Measurements from ENCODE around the gene SERPINA3. TPM values are rescaled to one million over a fixed set of nuclear protein-coding genes. Genes with fewer than 3 reads are reported as not detected.

SERPINA3 gene
- total RNA-seq, 1 donor from 2014 or later = not detected

DNA sequence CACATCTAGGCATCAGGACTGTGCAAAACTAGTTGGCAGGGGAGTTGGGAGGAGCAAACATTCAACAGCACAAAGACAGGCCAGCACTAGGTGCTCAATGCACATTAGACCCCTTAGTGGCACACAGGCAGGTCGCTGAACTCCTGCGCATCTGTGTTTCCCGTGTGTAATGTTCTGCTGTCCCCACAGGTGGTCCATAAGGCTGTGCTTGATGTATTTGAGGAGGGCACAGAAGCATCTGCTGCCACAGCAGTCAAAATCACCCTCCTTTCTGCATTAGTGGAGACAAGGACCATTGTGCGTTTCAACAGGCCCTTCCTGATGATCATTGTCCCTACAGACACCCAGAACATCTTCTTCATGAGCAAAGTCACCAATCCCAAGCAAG lies 11.2 kb downstream of the SERPINA3 start:
- no peaks in the 10 kb centered on the region for H3K4me1 Mint-ChIP-seq
- TF ChIP-seq, protein P1, sequence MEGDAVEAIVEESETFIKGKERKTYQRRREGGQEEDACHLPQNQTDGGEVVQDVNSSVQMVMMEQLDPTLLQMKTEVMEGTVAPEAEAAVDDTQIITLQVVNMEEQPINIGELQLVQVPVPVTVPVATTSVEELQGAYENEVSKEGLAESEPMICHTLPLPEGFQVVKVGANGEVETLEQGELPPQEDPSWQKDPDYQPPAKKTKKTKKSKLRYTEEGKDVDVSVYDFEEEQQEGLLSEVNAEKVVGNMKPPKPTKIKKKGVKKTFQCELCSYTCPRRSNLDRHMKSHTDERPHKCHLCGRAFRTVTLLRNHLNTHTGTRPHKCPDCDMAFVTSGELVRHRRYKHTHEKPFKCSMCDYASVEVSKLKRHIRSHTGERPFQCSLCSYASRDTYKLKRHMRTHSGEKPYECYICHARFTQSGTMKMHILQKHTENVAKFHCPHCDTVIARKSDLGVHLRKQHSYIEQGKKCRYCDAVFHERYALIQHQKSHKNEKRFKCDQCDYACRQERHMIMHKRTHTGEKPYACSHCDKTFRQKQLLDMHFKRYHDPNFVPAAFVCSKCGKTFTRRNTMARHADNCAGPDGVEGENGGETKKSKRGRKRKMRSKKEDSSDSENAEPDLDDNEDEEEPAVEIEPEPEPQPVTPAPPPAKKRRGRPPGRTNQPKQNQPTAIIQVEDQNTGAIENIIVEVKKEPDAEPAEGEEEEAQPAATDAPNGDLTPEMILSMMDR (conservative IDR thresholded peaks at IDR 0.05) = no peak
- H3K27ac Mint-ChIP-seq (ENCODE audit: unreplicated experiment) = no peak overlapping the region
- H3K4me3 Mint-ChIP-seq = no peak overlapping the region
- H3K9me3 Mint-ChIP-seq = peaks cover 7% of the 10 kb centered on the region
- peaks cover 16% of the 10 kb centered on the region for H3K27me3 Mint-ChIP-seq (ENCODE audit: low read depth)
- DNase-seq (ENCODE audit: low read depth, low spot score) = no peak
- peaks cover 4% of the 10 kb centered on the region for H3K36me3 Mint-ChIP-seq (ENCODE audit: low read depth)

DNA sequence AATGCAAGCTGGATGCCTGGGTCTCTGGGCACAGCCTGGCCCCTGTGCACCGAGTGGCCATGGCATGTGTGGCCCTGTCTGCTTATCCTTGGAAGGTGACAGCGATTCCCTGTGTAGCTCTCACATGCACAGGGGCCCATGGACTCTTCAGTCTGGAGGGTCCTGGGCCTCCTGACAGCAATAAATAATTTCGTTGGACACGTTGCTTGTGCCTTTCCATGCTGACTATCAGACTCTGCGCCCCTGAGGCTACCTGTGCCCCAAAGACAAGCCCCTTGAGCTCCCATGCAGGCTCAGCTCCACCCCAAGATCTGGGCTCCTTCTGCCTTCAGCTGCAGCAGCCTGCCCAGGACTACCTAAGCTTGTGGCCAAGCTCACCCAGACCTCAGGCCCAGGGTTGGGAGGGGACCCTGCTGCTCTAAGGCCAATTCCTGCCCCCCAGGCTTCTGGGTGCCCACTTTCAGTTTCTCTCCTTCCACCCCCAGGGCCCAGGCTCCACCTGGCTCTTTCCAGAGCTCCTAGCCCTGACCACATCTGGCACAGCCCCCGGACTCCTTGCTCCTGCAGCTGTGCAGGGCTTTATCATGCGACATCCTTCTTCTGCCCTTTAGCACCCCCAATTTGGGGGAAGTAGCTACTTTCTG lies 11.8 kb downstream of the SERPINA3 start:
- TF ChIP-seq, protein P1 (conservative IDR thresholded peaks at IDR 0.05) = no peak
- Mint-ChIP-seq H3K4me1 (no peaks in the 10 kb centered on the region), H3K9me3 (peaks cover 2% of the 10 kb centered on the region), H3K36me3 (ENCODE audit: low read depth) (no peaks in the 10 kb centered on the region), H3K27me3 (ENCODE audit: low read depth) (peaks cover 16% of the 10 kb centered on the region), H3K27ac (ENCODE audit: unreplicated experiment) (no peak overlapping the region), H3K4me3 (no peak overlapping the region)
- DNase-seq (ENCODE audit: low read depth, low spot score) = no peak

DNA sequence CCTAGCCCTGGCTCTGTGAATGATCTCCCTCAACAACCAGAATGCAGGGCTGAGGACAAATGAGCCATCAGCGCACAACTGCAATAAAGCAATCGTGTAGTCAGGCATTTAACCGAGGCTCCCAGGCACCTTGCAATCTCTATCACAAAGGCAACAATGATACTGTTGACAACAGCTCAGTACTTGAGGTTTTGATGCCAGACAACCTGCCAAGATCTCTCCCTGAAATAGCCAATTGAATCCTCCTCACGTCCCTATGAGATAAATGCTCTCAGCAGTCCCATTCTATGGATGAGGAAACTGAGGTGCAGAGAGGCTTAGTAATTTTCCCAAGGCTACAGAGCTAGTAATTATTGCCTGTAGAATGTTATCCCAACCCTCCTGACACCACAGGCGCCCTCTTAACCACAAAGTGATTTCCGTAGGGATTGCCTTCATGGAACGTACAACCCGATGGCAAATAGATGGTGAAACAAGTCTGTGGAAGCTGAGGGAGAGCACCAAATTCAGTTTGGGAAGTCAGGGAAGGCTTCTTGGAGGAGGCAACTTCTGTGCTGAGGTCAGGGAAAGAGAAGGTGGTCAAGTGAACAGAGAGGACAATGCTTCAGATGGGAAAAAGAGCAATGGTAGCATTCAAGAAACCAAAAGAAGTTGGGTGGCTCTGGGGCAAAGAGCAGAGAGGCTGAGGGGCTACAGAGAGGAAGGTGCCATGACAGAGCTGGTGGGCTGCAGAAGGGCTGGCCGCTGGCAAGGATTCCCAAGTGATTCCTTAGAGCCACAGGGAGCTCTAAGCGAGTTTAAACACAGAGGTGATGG lies 12.6 kb downstream of the SERPINA3 start:
- Mint-ChIP-seq H3K36me3 (ENCODE audit: low read depth) (no peaks in the 10 kb centered on the region), H3K27me3 (ENCODE audit: low read depth) (peaks cover 23% of the 10 kb centered on the region), H3K4me3 (no peak overlapping the region), H3K4me1 (no peaks in the 10 kb centered on the region), H3K27ac (ENCODE audit: unreplicated experiment) (no peak overlapping the region), H3K9me3 (peaks cover 5% of the 10 kb centered on the region)
- TF ChIP-seq, protein P1 (conservative IDR thresholded peaks at IDR 0.05) = no peak
- no peak for DNase-seq (ENCODE audit: low read depth, low spot score)

DNA sequence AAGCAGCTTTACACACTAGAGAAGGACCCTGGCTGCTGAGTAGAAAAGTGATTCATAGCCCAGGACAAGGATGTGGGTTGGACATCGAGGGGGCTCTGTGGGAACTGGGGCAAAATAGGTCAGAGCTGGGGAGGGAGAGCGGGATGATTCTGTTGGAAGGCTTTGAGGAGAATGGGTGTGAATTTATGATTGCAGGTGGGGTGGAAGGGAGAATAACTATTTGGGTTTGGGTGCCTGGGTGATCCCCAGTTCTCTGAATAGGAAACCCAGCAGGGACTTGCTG lies 13.1 kb downstream of the SERPINA3 start:
- TF ChIP-seq, protein P1 (conservative IDR thresholded peaks at IDR 0.05) = no peak
- no peak overlapping the region for H3K4me3 Mint-ChIP-seq

DNA sequence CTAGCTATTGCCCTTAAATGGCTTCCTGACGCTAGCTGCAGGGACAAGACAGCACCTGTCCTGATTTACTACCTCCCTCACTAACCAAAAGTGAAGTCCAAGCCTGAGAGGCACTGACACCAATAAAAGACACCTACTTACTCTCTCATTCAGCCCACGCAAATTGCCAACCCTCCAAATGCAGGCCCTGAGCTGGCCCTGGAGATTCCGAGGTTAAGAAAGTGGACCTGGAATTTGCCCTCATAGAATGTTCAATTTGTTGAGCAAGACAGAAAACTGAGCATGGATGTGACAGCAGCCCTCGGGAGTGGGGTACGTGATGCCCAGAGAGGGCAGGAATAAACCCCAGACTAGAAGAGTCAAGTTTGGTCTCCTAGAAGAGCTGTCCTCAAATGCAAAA lies 16.4 kb downstream of the SERPINA3 start:
- TF ChIP-seq, protein P1 (conservative IDR thresholded peaks at IDR 0.05) = no peak
- H3K27ac Mint-ChIP-seq (ENCODE audit: unreplicated experiment) = no peak overlapping the region
- H3K36me3 Mint-ChIP-seq (ENCODE audit: low read depth) = no peaks in the 10 kb centered on the region
- peaks cover 35% of the 10 kb centered on the region for H3K27me3 Mint-ChIP-seq (ENCODE audit: low read depth)
- no peaks in the 10 kb centered on the region for H3K4me1 Mint-ChIP-seq
- no peak overlapping the region for H3K4me3 Mint-ChIP-seq
- peaks cover 7% of the 10 kb centered on the region for H3K9me3 Mint-ChIP-seq
- no peak for DNase-seq (ENCODE audit: low read depth, low spot score)

More for the DNA sequence above, 13.1 kb downstream of the SERPINA3 start:
- Mint-ChIP-seq H3K4me1 (no peaks in the 10 kb centered on the region), H3K36me3 (ENCODE audit: low read depth) (no peaks in the 10 kb centered on the region), H3K27ac (ENCODE audit: unreplicated experiment) (no peak overlapping the region), H3K27me3 (ENCODE audit: low read depth) (peaks cover 28% of the 10 kb centered on the region), H3K9me3 (peaks cover 5% of the 10 kb centered on the region)
- DNase-seq (ENCODE audit: low read depth, low spot score) = no peak

Measured in neural crest cell (in vitro differentiated cells).